GM12878 (cell line): ENCODE results near the gene ACTR1A. TPM values are rescaled to one million over a fixed set of nuclear protein-coding genes. Genes with fewer than 3 reads are reported as not detected.

Experiments
- ATAC-seq: fragments of 200-7000 bp; cut with Tn5 transposase; 3 replicates; pipeline ENCODE4 v1.9.1; 2020; ENCODE audit warnings: mild to moderate bottlenecking, moderate library complexity
- BruUV-seq: library from RNA; stranded (reverse); fragments of 400-500 nt; replicated peaks from 2 replicates; lab custom pipeline; 2021; lab: Mats Ljungman, UMichigan
- CTCF ChIA-PET: fragments of 300-600 bp; sonication (Branson Sonifier 250); formaldehyde crosslinking; extraction: SDS; loops from one replicate; lab custom pipeline; 2021; ENCODE audit warnings: inconsistent platforms; lab: Yijun Ruan, JAX
- POLR2A ChIA-PET: fragments of 350-600 bp; formaldehyde crosslinking; extraction: SDS; loops from one replicate; lab custom pipeline; 2021; ENCODE audit warnings: inconsistent platforms; lab: Charles Lee
- RAD21 ChIA-PET: fragments of 300-600 bp; sonication (Branson Sonifier 250); formaldehyde crosslinking; loops from one replicate; lab custom pipeline; 2023; ENCODE audit warnings: antibody characterized with exemption; ENCODE audit not compliant: unreplicated experiment; lab: Charles Lee
- SMC1A ChIA-PET: fragments of 300-600 bp; sonication (Branson Sonifier 250); formaldehyde crosslinking; loops from one replicate; lab custom pipeline; 2023; ENCODE audit not compliant: unreplicated experiment, uncharacterized antibody; lab: Charles Lee
- DNase-seq: peaks from one replicate; pipeline ENCODE4 v3.0.0-alpha.2; 2011; ENCODE audit warnings: low read depth, low spot score
- FAIRE-seq: peaks from 3 replicates; lab custom pipeline; 2011; peaks lifted over from hg19 to GRCh38; lab: Jason Lieb, UNC
- H2AFZ ChIP-seq: 2 replicates; pipeline ENCODE4 v1.6.0; 2011; ENCODE audit warnings: low read depth, low read length, control low read depth; ENCODE audit not compliant: control insufficient read depth
- H3K27ac ChIP-seq: 2 replicates; pipeline ENCODE4 v1.5.1; 2011; ENCODE audit warnings: control low read depth; ENCODE audit not compliant: control insufficient read depth, insufficient read depth
- H3K27me3 ChIP-seq, 2 experiments: replicated peaks in 1 of 2; 2 replicates each; pipeline versions ENCODE4 v1.6.0 to v1.6.1; 2011; ENCODE audit warnings: low read length in 1 of 2; ENCODE audit not compliant: control insufficient read depth in 2 of 2, insufficient read depth in 2 of 2
- H3K36me3 ChIP-seq, 2 experiments: 2 replicates each; pipeline ENCODE4 v1.5.1; 2011; ENCODE audit warnings: low read length in 1 of 2; ENCODE audit not compliant: control insufficient read depth in 2 of 2, insufficient read depth in 2 of 2
- H3K4me1 ChIP-seq: 2 replicates; pipeline ENCODE4 v1.6.1; 2011; ENCODE audit warnings: mild to moderate bottlenecking, low read length, moderate library complexity, mixed read lengths; ENCODE audit not compliant: control insufficient read depth, insufficient read depth
- H3K4me2 ChIP-seq: 2 replicates; pipeline ENCODE4 v1.6.0; 2011; ENCODE audit warnings: control low read depth; ENCODE audit not compliant: control insufficient read depth, insufficient read depth
- H3K4me3 ChIP-seq: fragments of 200-600 bp; sonication (generic); 2 replicates; pipeline ENCODE4 v1.5.1; 2016
- H3K79me2 ChIP-seq: 2 replicates; pipeline ENCODE4 v1.6.0; 2011; ENCODE audit warnings: low read length; ENCODE audit not compliant: control insufficient read depth, insufficient read depth
- H3K9ac ChIP-seq: 2 replicates; pipeline ENCODE4 v1.8.0; 2011; ENCODE audit warnings: low read length, control low read depth, mixed read lengths; ENCODE audit not compliant: control insufficient read depth, insufficient read depth
- H3K9me3 ChIP-seq: replicated peaks from 3 replicates; pipeline ENCODE4 v1.5.1; 2011; ENCODE audit warnings: mild to moderate bottlenecking, low read length; ENCODE audit not compliant: control insufficient read depth, insufficient read depth
- H4K20me1 ChIP-seq: 2 replicates; pipeline ENCODE4 v1.6.0; 2011; ENCODE audit not compliant: control insufficient read depth, insufficient read depth
- CREM ChIP-seq: IDR thresholded peaks from 2 replicates; pipeline ENCODE4 v1.6.1; 2014; ENCODE audit warnings: antibody characterized with exemption, low read depth
- EED ChIP-seq: sonication (generic); IDR thresholded peaks from 2 replicates; pipeline ENCODE4 v1.6.1; 2016; ENCODE audit warnings: antibody characterized with exemption, low read depth
- EGR1 ChIP-seq, 2 experiments: IDR thresholded peaks; 1 replicate in 1 of 2; 2 replicates in 1 of 2; pipeline ENCODE4 v1.6.1; 2011 to 2012; ENCODE audit warnings: low read depth in 2 of 2, low read length in 2 of 2, borderline replicate concordance in 1 of 2, mild to moderate bottlenecking in 1 of 2, moderate library complexity in 1 of 2
- ESRRA ChIP-seq: IDR thresholded peaks from 2 replicates; pipeline ENCODE4 v1.6.1; 2012; ENCODE audit warnings: mild to moderate bottlenecking, low read length, improper control_type of control experiment
- IRF4 ChIP-seq: IDR thresholded peaks from 2 replicates; pipeline ENCODE4 v1.6.1; 2011; ENCODE audit warnings: low read depth, low read length
- JUNB ChIP-seq: IDR thresholded peaks from 2 replicates; pipeline ENCODE4 v1.6.1; 2016; ENCODE audit warnings: antibody characterized with exemption, mild to moderate bottlenecking
- KAT2A ChIP-seq: conservative IDR thresholded peaks from 2 replicates; pipeline ENCODE4 v1.6.1; 2011; ENCODE audit warnings: low read depth, low read length; ENCODE audit not compliant: control insufficient read depth
- NFXL1 ChIP-seq: fragments of 450-650 bp; IDR thresholded peaks from 2 replicates; pipeline ENCODE4 v1.6.1; 2017; ENCODE audit warnings: antibody characterized with exemption, mild to moderate bottlenecking, borderline replicate concordance
- NRF1 ChIP-seq: conservative IDR thresholded peaks from 2 replicates; pipeline ENCODE4 v1.6.1; 2011; ENCODE audit warnings: mild to moderate bottlenecking, low read depth, low read length, improper control_type of control experiment
- RBBP5 ChIP-seq: fragments of 200-600 bp; sonication (generic); conservative IDR thresholded peaks from 2 replicates; pipeline ENCODE4 v1.6.1; 2016
- SMARCA5 ChIP-seq: fragments of 450-650 bp; IDR thresholded peaks from 2 replicates; pipeline ENCODE4 v1.6.1; 2017; ENCODE audit warnings: mild to moderate bottlenecking
- SUPT20H ChIP-seq: IDR thresholded peaks from 2 replicates; pipeline ENCODE4 v1.6.1; 2011; ENCODE audit warnings: low read depth, mild to moderate bottlenecking, low read length, moderate library complexity, borderline replicate concordance; ENCODE audit not compliant: control insufficient read depth
- TARDBP ChIP-seq: IDR thresholded peaks from 2 replicates; pipeline ENCODE4 v1.6.1; 2016; ENCODE audit warnings: borderline replicate concordance
- ZNF384 ChIP-seq: IDR thresholded peaks from 2 replicates; pipeline ENCODE4 v1.6.1; 2012; ENCODE audit warnings: low read depth, mild to moderate bottlenecking, low read length, improper control_type of control experiment, borderline replicate concordance
- WGBS: methylation state at CpG from one replicate; pipeline ENCODE4 v1.1.6; 2016; ENCODE audit warnings: low lambda C conversion rate; ENCODE audit not compliant: insufficient replicate concordance, insufficient coverage; ENCODE audit errors: missing lambda C conversion rate; 5-methylcytosine and 5-hydroxymethylcytosine counted together
- in situ Hi-C: fragments of 300-500 bp; cut with MboI; formaldehyde crosslinking; loops from 9 replicates; pipeline ENCODE4 v1.14.3; 2018; ENCODE audit warnings: mixed read lengths
- intact Hi-C: fragments of 100-400 bp; cut with micrococcal nuclease; formaldehyde crosslinking; loops from one replicate; pipeline ENCODE4 v1.14.2; 2022; ENCODE audit not compliant: unreplicated experiment
- polyA plus RNA-seq, 11 experiments: library from polyadenylated mRNA; depleted of rRNA in 4 of 11; unstranded in 6 of 11; stranded (reverse) in 5 of 11; fragments of >200 nt; fragmentation: Nextera tagmentation in 4 of 11; fragmentation: Illumina TruSeq in 1 of 11; extraction: Ambion mirVana in 4 of 11; extraction: Trizol in 1 of 11; gene quantifications; 1 replicate in 1 of 11; 2 replicates in 10 of 11; pipeline versions ENCODE4 v1.2.1 to v1.2.3, GENCODE V29; 2011 to 2016; ENCODE audit warnings: inconsistent platforms in 2 of 11, missing spikeins in 2 of 11, low read depth in 1 of 11
- total RNA-seq, 4 experiments: library from RNA; depleted of rRNA in 3 of 4; stranded (reverse); fragments of >200 nt in 3 of 4; fragmentation: Illumina TruSeq in 1 of 4; extraction: Trizol in 1 of 4; gene quantifications; 2 replicates each; pipeline versions ENCODE4 v1.2.1 to v1.2.3, GENCODE V29; 2013 to 2021
- TF ChIP-seq, protein P1 (sequence below): IDR thresholded peaks from 2 replicates; pipeline ENCODE4 v1.6.1; 2012; ENCODE audit warnings: low read depth, low read length, improper control_type of control experiment
- TF ChIP-seq, protein P2 (sequence below): IDR thresholded peaks from 2 replicates; pipeline ENCODE4 v1.6.1; 2012; ENCODE audit warnings: low read depth, low read length, improper control_type of control experiment

ACTR1A gene
- total and polyA plus RNA-seq, 10 of the 15 experiments (the other 5 are each of a cell fraction or from before 2014, with no cell fraction given), result 43.0 to 110 (median 78.9) TPM

DNA sequence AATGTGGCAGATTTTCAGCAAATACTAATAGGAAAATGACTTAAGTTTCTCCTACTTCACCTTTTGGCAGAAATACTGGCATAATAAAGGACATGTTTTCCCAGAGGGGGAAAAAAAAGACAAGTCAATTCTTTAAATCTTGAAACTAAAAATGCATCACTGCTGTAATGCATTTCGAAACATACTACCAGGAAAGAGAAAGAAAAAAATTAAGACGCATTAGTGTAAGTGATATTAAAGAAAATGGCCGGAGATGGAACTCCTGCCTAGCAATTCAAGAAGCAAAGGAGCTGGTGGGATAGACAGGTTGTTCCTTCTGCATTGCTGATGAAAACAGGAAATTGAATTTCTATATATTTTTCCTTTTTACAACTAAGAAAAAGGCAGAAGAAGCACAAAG, 3.2 kb downstream of the ACTR1A start:
- intact Hi-C loops, result no loop called here
- peaks cover 58% of the 10 kb centered on the region for H3K79me2 ChIP-seq
- no peak overlapping the region for H3K4me2 ChIP-seq
- no peaks in the 10 kb centered on the region for H3K36me3 ChIP-seq
- CTCF ChIA-PET, result interaction anchor here (1.3 to 4.9 kb wide), 4 partner anchors 20 to 269 kb away, joined by 5 to 45 read pairs (median 6); no protein-coding TSS in a partner anchor
- DNase-seq (no peak), FAIRE-seq (no peak), ATAC-seq (no peak)
- no peak overlapping the region for H2AFZ ChIP-seq
- SMC1A ChIA-PET, result interaction anchor here (1.1 to 1.8 kb wide), 2 partner anchors 63 to 84 kb away, joined by 3 to 7 read pairs; no protein-coding TSS in a partner anchor
- TF ChIP-seq SMARCA5 (no peak), SUPT20H (no peak), RBBP5 (no peak), NRF1 (no peak), ZNF384 (no peak), CREM (no peak), KAT2A (no peak), EGR1 (IDR thresholded peaks at IDR 0.05; ENCODE audit: borderline replicate concordance in 1 of 2, low read depth in 2 of 2, low read length in 2 of 2) (no peak), NFXL1 (no peak), EED (no peak), JUNB (no peak), TARDBP (no peak), IRF4 (no peak), ESRRA (no peak)
- TF ChIP-seq, protein P1, sequence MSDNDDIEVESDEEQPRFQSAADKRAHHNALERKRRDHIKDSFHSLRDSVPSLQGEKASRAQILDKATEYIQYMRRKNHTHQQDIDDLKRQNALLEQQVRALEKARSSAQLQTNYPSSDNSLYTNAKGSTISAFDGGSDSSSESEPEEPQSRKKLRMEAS, result no peak
- TF ChIP-seq, protein P2, sequence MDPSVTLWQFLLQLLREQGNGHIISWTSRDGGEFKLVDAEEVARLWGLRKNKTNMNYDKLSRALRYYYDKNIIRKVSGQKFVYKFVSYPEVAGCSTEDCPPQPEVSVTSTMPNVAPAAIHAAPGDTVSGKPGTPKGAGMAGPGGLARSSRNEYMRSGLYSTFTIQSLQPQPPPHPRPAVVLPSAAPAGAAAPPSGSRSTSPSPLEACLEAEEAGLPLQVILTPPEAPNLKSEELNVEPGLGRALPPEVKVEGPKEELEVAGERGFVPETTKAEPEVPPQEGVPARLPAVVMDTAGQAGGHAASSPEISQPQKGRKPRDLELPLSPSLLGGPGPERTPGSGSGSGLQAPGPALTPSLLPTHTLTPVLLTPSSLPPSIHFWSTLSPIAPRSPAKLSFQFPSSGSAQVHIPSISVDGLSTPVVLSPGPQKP, result no peak
- POLR2A ChIA-PET, result interaction anchor here (0.6 to 1.2 kb wide), 2 partner anchors 12 to 35 kb away, joined by 4 read pairs; no protein-coding TSS in a partner anchor
- in situ Hi-C loops, result no loop called here
- no peaks in the 10 kb centered on the region for H4K20me1 ChIP-seq
- H3K9ac ChIP-seq, result no peak overlapping the region
- RAD21 ChIA-PET, result interaction anchor here (0.9 to 3.1 kb wide), 2 partner anchors 84 to 270 kb away, joined by 3 to 17 read pairs; no protein-coding TSS in a partner anchor
- no peaks in the 10 kb centered on the region for H3K9me3 ChIP-seq
- WGBS, result 96% methylated on average over 3 of the region's 3 CpGs
- BruUV-seq, result no TSS peak
- 0 out of 2 replicates have a peak, but pooled peaks cover 4% of the 10 kb centered on the region for H3K4me1 ChIP-seq
- H3K27me3 ChIP-seq, result no peaks in the 10 kb centered on the region
- H3K27ac ChIP-seq, result no peak overlapping the region
- peak overlapping the region; percentile 43; the same call in 1 of the 2 replicates for H3K4me3 ChIP-seq
